Heart left ventricle (tissue), 16 donors: ENCODE measurements around the gene SYTL5. TPM values are rescaled to one million over a fixed set of nuclear protein-coding genes. Genes with fewer than 3 reads are reported as not detected.

Experiments
- ATAC-seq, 4 donors: fragments of 200-7000 bp; cut with Tn5 transposase; one replicate each; pipeline ENCODE4 v1.9.1; 2020 to 2022; ENCODE audit warnings: moderate library complexity in 4 of 4, mild to moderate bottlenecking in 3 of 4, moderate number of reproducible peaks in 1 of 4
- DNase-seq, 5 donors: peaks; one replicate each; pipeline ENCODE4 v3.0.0-alpha.2; 2020
- H3K27ac ChIP-seq, 12 donors: fragments of 200-600 bp; sonication (generic) in 4 of 12; one replicate each; pipeline versions ENCODE4 v1.5.0 to v1.8.0; 2016 to 2022; ENCODE audit warnings: mild to moderate bottlenecking in 2 of 12
- H3K27me3 ChIP-seq, 9 donors: fragments of 200-600 bp; sonication (generic) in 2 of 9; one replicate each; pipeline versions ENCODE4 v1.5.1 to v1.8.0; 2016 to 2022; ENCODE audit warnings: mild to moderate bottlenecking in 3 of 9
- H3K36me3 ChIP-seq, 9 donors: fragments of 200-600 bp; sonication (generic) in 2 of 9; one replicate each; pipeline versions ENCODE4 v1.5.0 to v1.8.0; 2018 to 2022; ENCODE audit warnings: mild to moderate bottlenecking in 2 of 9
- H3K4me1 ChIP-seq, 12 donors: fragments of 200-600 bp; sonication (generic) in 4 of 12; one replicate each; pipeline versions ENCODE4 v1.5.0 to v1.8.0; 2016 to 2022; ENCODE audit warnings: mild to moderate bottlenecking in 3 of 12
- H3K4me3 ChIP-seq, 12 donors: fragments of 200-600 bp; sonication (generic) in 4 of 12; one replicate each; pipeline versions ENCODE4 v1.5.0 to v1.8.0; 2017 to 2022; ENCODE audit warnings: mild to moderate bottlenecking in 9 of 12, moderate library complexity in 4 of 12
- H3K9me3 ChIP-seq, 12 donors: fragments of 200-600 bp; sonication (generic) in 4 of 12; one replicate each; pipeline versions ENCODE4 v1.5.0 to v1.8.0; 2016 to 2022; ENCODE audit warnings: mild to moderate bottlenecking in 1 of 12
- POLR2A ChIP-seq, 2 donors: fragments of 450-650 bp; IDR thresholded peaks; one replicate each; pipeline ENCODE4 v1.6.1; 2017; ENCODE audit warnings: antibody characterized with exemption in 2 of 2, mild to moderate bottlenecking in 2 of 2, moderate library complexity in 2 of 2
- WGBS, 4 donors: extraction: QIAGEN DNeasy Blood & Tissue Kit in 2 of 4; methylation state at CpG; one replicate each; pipeline versions ENCODE4 v1.1.5 to v1.1.7; 2013 to 2018; 5-methylcytosine and 5-hydroxymethylcytosine counted together
- intact Hi-C, 10 donors: fragments of 100-400 bp; cut with DNase I; formaldehyde crosslinking; loops; one replicate each; pipeline versions ENCODE4 v1.11.1 to v1.14.2; 2022
- polyA plus RNA-seq, 2 donors: library from polyadenylated mRNA; stranded (reverse); fragments of 200-250 nt; gene quantifications; one replicate each; pipeline ENCODE4 v1.2.3, GENCODE V29; 2013
- total RNA-seq, 9 donors: library from RNA; depleted of rRNA in 2 of 9; stranded (reverse); fragments of >200 nt in 2 of 9; fragmentation: NEBNext Ultra II Directional in 3 of 9; extraction: Animal tissue kit (Norgen Biotek cat#: 25700) in 3 of 9; gene quantifications; one replicate each; pipeline versions ENCODE4 v1.1.0 to v1.2.4, GENCODE V29; 2016 to 2023
- TF ChIP-seq, protein P1 (sequence below), 12 donors: fragments of 200-600 bp; sonication (generic) in 4 of 12; IDR thresholded peaks; one replicate each; pipeline versions ENCODE4 v1.5.0 to v1.8.0; 2018 to 2022; ENCODE audit warnings: antibody characterized with exemption in 12 of 12, mild to moderate bottlenecking in 5 of 12
- donor health status: ischemic (EF 13 %, LVEDD 7.1; RV severe dilation, severe dysfunction).
- donor health status: healthy with polysubstance abuse.
- donor health status: DM: no; HTN: yes; CAD: no.
- donor health status: DM: no; HTN: no; CAD: no.
- donor health status: ischemic (EF 25% LVEDD 6.9; RV normal size, moderate dysfunction).
- donor health status: ischemic (EF 25% LVEDD 5.7; RV mildly dilated, moderate dysfunction).
- donor health status: healthy.
- donor health status: DM: yes; HTN: yes; CAD: no.
- donor health status: ischemic (EF 35%, LVEDD 5.7; RV mildly dilated, moderate dysfunction).
- donor health status: nonischemic (EF 11% LVEDD 7.7; RV severe dilation, severe dysfunction).
- donor health status: DM: yes; HTN: yes; CAD: no.
- donor health status: PGD.
- donor health status: ischemic (EF 29% LVEDD 5.4; RV normal size, mild dysfunction).
- donor health status: nonischemic (EF 23%, LVEDD 6.1; RV moderate dilation, normal function).

Gene SYTL5
- total and polyA plus RNA-seq, 11 donors = 0.04 to 2.8 (median 0.29) TPM; not detected in 2

- TF ChIP-seq, protein P1, sequence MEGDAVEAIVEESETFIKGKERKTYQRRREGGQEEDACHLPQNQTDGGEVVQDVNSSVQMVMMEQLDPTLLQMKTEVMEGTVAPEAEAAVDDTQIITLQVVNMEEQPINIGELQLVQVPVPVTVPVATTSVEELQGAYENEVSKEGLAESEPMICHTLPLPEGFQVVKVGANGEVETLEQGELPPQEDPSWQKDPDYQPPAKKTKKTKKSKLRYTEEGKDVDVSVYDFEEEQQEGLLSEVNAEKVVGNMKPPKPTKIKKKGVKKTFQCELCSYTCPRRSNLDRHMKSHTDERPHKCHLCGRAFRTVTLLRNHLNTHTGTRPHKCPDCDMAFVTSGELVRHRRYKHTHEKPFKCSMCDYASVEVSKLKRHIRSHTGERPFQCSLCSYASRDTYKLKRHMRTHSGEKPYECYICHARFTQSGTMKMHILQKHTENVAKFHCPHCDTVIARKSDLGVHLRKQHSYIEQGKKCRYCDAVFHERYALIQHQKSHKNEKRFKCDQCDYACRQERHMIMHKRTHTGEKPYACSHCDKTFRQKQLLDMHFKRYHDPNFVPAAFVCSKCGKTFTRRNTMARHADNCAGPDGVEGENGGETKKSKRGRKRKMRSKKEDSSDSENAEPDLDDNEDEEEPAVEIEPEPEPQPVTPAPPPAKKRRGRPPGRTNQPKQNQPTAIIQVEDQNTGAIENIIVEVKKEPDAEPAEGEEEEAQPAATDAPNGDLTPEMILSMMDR (IDR thresholded peaks at IDR 0.05) = no peak
- TF ChIP-seq POLR2A (IDR thresholded peaks at IDR 0.05) = no peak
Measured at GRCh38 chrX:38060331-38060878, 54.1 kb downstream of the SYTL5 start.

GRCh38 chrX:38061335-38061734 is 55.0 kb downstream of the SYTL5 start:
- no peaks in the 10 kb centered on the region for H3K36me3 ChIP-seq
- intact Hi-C loops = no loop called here
- H3K4me1 ChIP-seq = no peaks in the 10 kb centered on the region
- H3K4me3 ChIP-seq = no peak overlapping the region
- peaks cover 0 to 9% (median 0%) of the 10 kb centered on the region in 9 donors for H3K27me3 ChIP-seq
- 45 to 67% (median 53%) methylated on average over 2 of the region's 2 CpGs for WGBS, 4 donors
- no peak overlapping the region for H3K27ac ChIP-seq
- DNase-seq (no peak), ATAC-seq (no peak)
- TF ChIP-seq, protein P1 (IDR thresholded peaks at IDR 0.05) = no peak
- no peak for TF ChIP-seq POLR2A (IDR thresholded peaks at IDR 0.05)
- peaks cover 0 to 2% (median 0%) of the 10 kb centered on the region in 12 donors for H3K9me3 ChIP-seq

More at GRCh38 chrX:38060331-38060878, 54.1 kb downstream of the SYTL5 start:
- intact Hi-C loops = no loop called here
- Histone ChIP-seq H3K36me3 (no peaks in the 10 kb centered on the region), H3K9me3 (peaks cover 0 to 3% (median 0%) of the 10 kb centered on the region in 12 donors), H3K27ac (no peak overlapping the region), H3K4me1 (no peaks in the 10 kb centered on the region), H3K27me3 (peaks cover 0 to 9% (median 0%) of the 10 kb centered on the region in 9 donors), H3K4me3 (no peak overlapping the region)
- 71 to 95% (median 85%) methylated on average over 2 of the region's 2 CpGs for WGBS, 4 donors
- ATAC-seq = no peak
- DNase-seq = no peak

- ATAC-seq (no peak), DNase-seq (no peak)
- no peak for TF ChIP-seq POLR2A (IDR thresholded peaks at IDR 0.05)
- TF ChIP-seq, protein P1 (IDR thresholded peaks at IDR 0.05) = no peak
- Histone ChIP-seq H3K27ac (no peak overlapping the region), H3K9me3 (peaks cover 0 to 14% (median 0%) of the 10 kb centered on the region in 12 donors), H3K27me3 (peaks cover 0 to 10% (median 0%) of the 10 kb centered on the region in 9 donors), H3K4me1 (no peaks in the 10 kb centered on the region), H3K36me3 (no peaks in the 10 kb centered on the region), H3K4me3 (no peak overlapping the region)
- intact Hi-C loops = no loop called here
- 54 to 85% (median 73%) methylated on average over 2 of the region's 2 CpGs for WGBS, 4 donors
Measured at GRCh38 chrX:38066934-38067333, 60.6 kb downstream of the SYTL5 start.

DNA sequence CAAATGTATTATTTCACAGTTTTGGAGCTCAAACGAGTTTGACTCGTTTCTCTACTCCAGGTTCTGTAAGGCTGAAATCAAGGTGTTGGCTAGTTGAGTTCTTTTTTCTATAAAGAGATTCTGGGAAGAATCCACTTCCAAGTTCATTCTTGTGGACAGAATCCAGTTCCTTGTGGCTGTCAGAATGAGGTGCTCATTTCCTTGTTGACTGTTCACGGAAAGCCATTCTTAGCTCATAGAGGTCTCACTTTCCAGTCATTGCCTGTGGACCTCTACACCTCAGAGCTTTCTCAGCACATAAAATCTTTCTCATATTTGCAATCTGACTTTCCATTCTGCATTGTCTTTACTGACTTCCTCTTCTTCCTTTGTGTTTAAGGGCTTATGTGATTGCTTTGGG is 62.9 kb downstream of the SYTL5 start:
- Histone ChIP-seq H3K4me1 (no peaks in the 10 kb centered on the region), H3K27me3 (peaks cover 0 to 7% (median 0%) of the 10 kb centered on the region in 9 donors), H3K4me3 (no peak overlapping the region), H3K9me3 (peaks cover 0 to 14% (median 0%) of the 10 kb centered on the region in 12 donors), H3K36me3 (no peaks in the 10 kb centered on the region), H3K27ac (no peak overlapping the region)
- DNase-seq (no peak), ATAC-seq (no peak)
- TF ChIP-seq, protein P1 (IDR thresholded peaks at IDR 0.05) = no peak
- no peak for TF ChIP-seq POLR2A (IDR thresholded peaks at IDR 0.05)
- 75 to 91% (median 87%) methylated on average over 3 of the region's 3 CpGs for WGBS, 4 donors
- intact Hi-C loops = no loop called here
